ENCODE results near the gene BMP4.
A peak's percentile ranks its signal among the peaks of the same experiment; 100 is the strongest.
"Not testable (repeated sequence)": the region's sequence is repeated elsewhere in the genome, so short reads cannot be mapped to it uniquely, and the experiment has no call there.

The BMP4 gene
- total RNA-seq = 0.04 to 0.66 reads per million in 2 experiments

GRCh38 chr14:53956427-53957201, at the start of gene BMP4:
Gene BMP4 (minus strand): TSS chr14:53956825. CDS start chr14:53952222, 4,603 bp downstream.
- peak; percentile 13 for DNase-seq (ENCODE audit: low read depth)

- no peak for DNase-seq (ENCODE audit: low read depth)
Measured at GRCh38 chr14:54003064-54003463, 46.4 kb upstream of the BMP4 start.

- no peak for DNase-seq (ENCODE audit: low read depth)
Measured at GRCh38 chr14:54002653-54003052, 46.0 kb upstream of the BMP4 start.

- DNase-seq (ENCODE audit: low read depth) = no peak
Measured at GRCh38 chr14:54001189-54001878, 44.7 kb upstream of the BMP4 start.

- no peak for DNase-seq (ENCODE audit: low read depth)
Measured at GRCh38 chr14:54000341-54000811, 43.8 kb upstream of the BMP4 start.

- DNase-seq (ENCODE audit: low read depth) = no peak
Measured at GRCh38 chr14:53999061-53999488, 42.5 kb upstream of the BMP4 start.

- no peak for DNase-seq (ENCODE audit: low read depth)
Measured at GRCh38 chr14:53996041-53996440, 39.4 kb upstream of the BMP4 start.

- no peak for DNase-seq (ENCODE audit: low read depth)
Measured at GRCh38 chr14:53993920-53994607, 37.4 kb upstream of the BMP4 start.

GRCh38 chr14:53990978-53991377, 34.4 kb upstream of the BMP4 start:
- DNase-seq (ENCODE audit: low read depth) = no peak

GRCh38 chr14:53986718-53987117, 30.1 kb upstream of the BMP4 start:
- not testable (repeated sequence) for DNase-seq (ENCODE audit: low read depth)

GRCh38 chr14:53984958-53985357, 28.3 kb upstream of the BMP4 start:
- not testable (repeated sequence) for DNase-seq (ENCODE audit: low read depth)

- no peak for DNase-seq (ENCODE audit: low read depth)
Measured at GRCh38 chr14:53983112-53983511, 26.5 kb upstream of the BMP4 start.

- no peak for DNase-seq (ENCODE audit: low read depth)
Measured at GRCh38 chr14:53982546-53982945, 25.9 kb upstream of the BMP4 start.

GRCh38 chr14:53979747-53980642, 23.4 kb upstream of the BMP4 start:
- DNase-seq (ENCODE audit: low read depth) = no peak

GRCh38 chr14:53979113-53979681, 22.6 kb upstream of the BMP4 start:
- DNase-seq (ENCODE audit: low read depth) = no peak

- DNase-seq (ENCODE audit: low read depth) = no peak
Measured at GRCh38 chr14:53978194-53978593, 21.6 kb upstream of the BMP4 start.

GRCh38 chr14:53975444-53975843, 18.8 kb upstream of the BMP4 start:
- no peak for DNase-seq (ENCODE audit: low read depth)

- no peak for DNase-seq (ENCODE audit: low read depth)
Measured at GRCh38 chr14:53971521-53971920, 14.9 kb upstream of the BMP4 start.

- no peak for DNase-seq (ENCODE audit: low read depth)
Measured at GRCh38 chr14:53969326-53969725, 12.7 kb upstream of the BMP4 start.

- DNase-seq (ENCODE audit: low read depth) = no peak
Measured at GRCh38 chr14:53968726-53969125, 12.1 kb upstream of the BMP4 start.

GRCh38 chr14:53967606-53968005, 11.0 kb upstream of the BMP4 start:
- DNase-seq (ENCODE audit: low read depth) = no peak
